H1 (cell line): ENCODE results near the gene TTC33. TPM values are rescaled to one million over a fixed set of nuclear protein-coding genes. Genes with fewer than 3 reads are reported as not detected.

Experiments
- CTCF ChIA-PET: fragments of 300-600 bp; sonication (Branson Sonifier 250); formaldehyde crosslinking; loops from one replicate; lab custom pipeline; 2021; ENCODE audit not compliant: partially characterized antibody; lab: Charles Lee
- POLR2A ChIA-PET: fragments of 300-600 bp; sonication (Branson Sonifier 250); formaldehyde crosslinking; loops from one replicate; lab custom pipeline; 2021; ENCODE audit warnings: inconsistent platforms; ENCODE audit not compliant: partially characterized antibody; lab: Charles Lee
- DNase-seq, 2 experiments: peaks; one replicate each; pipeline versions ENCODE4 v3.0.0 to v3.0.0-alpha.2; 2010 to 2022; ENCODE audit warnings: low spot score in 2 of 2, low read depth in 1 of 2, mixed read lengths in 1 of 2
- FAIRE-seq: peaks from 2 replicates; lab custom pipeline; 2011; peaks lifted over from hg19 to GRCh38; lab: Jason Lieb, UNC
- H2AFZ ChIP-seq: 2 replicates; pipeline ENCODE4 v1.8.1; 2012; ENCODE audit warnings: low read length, inconsistent platforms
- H2AK5ac ChIP-seq: 2 replicates; pipeline ENCODE4 v1.6.1; 2013; ENCODE audit warnings: low read depth, low read length
- H2BK120ac ChIP-seq: replicated peaks from 2 replicates; pipeline ENCODE3; 2013; ENCODE audit warnings: low read depth, low read length, inconsistent platforms
- H2BK12ac ChIP-seq: 2 replicates; pipeline ENCODE4 v1.6.1; 2013; ENCODE audit warnings: low read depth, low read length
- H2BK15ac ChIP-seq: 2 replicates; pipeline ENCODE4 v1.6.1; 2013; ENCODE audit warnings: low read length
- H2BK20ac ChIP-seq: 2 replicates; pipeline ENCODE4 v1.6.1; 2013; ENCODE audit warnings: low read length
- H2BK5ac ChIP-seq: 2 replicates; pipeline ENCODE4 v1.6.1; 2013; ENCODE audit warnings: low read depth, low read length
- H3K14ac ChIP-seq: 2 replicates; pipeline ENCODE4 v1.6.1; 2013; ENCODE audit warnings: inconsistent platforms; ENCODE audit not compliant: insufficient read length
- H3K18ac ChIP-seq: 2 replicates; pipeline ENCODE4 v1.6.1; 2013; ENCODE audit warnings: low read length; ENCODE audit errors: extremely low read depth
- H3K23ac ChIP-seq: 2 replicates; pipeline ENCODE4 v1.6.1; 2013; ENCODE audit warnings: inconsistent platforms; ENCODE audit not compliant: insufficient read length
- H3K23me2 ChIP-seq: 2 replicates; pipeline ENCODE4 v1.6.1; 2013; ENCODE audit warnings: low read depth, low read length
- H3K27ac ChIP-seq: 2 replicates; pipeline ENCODE4 v1.6.1; 2011; ENCODE audit warnings: low read depth, low read length, inconsistent platforms
- H3K27me3 ChIP-seq, 4 experiments: replicated peaks in 1 of 4; 1 replicate in 1 of 4; 2 replicates in 3 of 4; pipeline versions ENCODE4 v1.6.1 to v1.8.1; 2011 to 2013; ENCODE audit warnings: low read length in 3 of 4, mild to moderate bottlenecking in 3 of 4, inconsistent platforms in 2 of 4, mixed read lengths in 2 of 4, moderate library complexity in 1 of 4; ENCODE audit not compliant: control insufficient read depth in 3 of 4, insufficient read depth in 3 of 4; ENCODE audit errors: extremely low read depth in 1 of 4
- H3K36me3 ChIP-seq, 4 experiments: 2 replicates each; pipeline versions ENCODE4 v1.6.1 to v1.8.1; 2011 to 2013; ENCODE audit warnings: mild to moderate bottlenecking in 4 of 4, low read length in 3 of 4, moderate library complexity in 2 of 4, control low read depth in 1 of 4, inconsistent platforms in 1 of 4; ENCODE audit not compliant: insufficient read depth in 4 of 4, control insufficient read depth in 2 of 4
- H3K4ac ChIP-seq: replicated peaks from 2 replicates; pipeline ENCODE3; 2013; ENCODE audit warnings: low read length, low read depth, mixed read lengths, inconsistent platforms; ENCODE audit not compliant: insufficient read length
- H3K4me1 ChIP-seq, 4 experiments: replicated peaks in 1 of 4; 1 replicate in 1 of 4; 2 replicates in 3 of 4; pipeline versions ENCODE4 v1.6.1 to v1.8.1; 2011 to 2013; ENCODE audit warnings: low read length in 3 of 4, inconsistent platforms in 2 of 4, mixed read lengths in 1 of 4; ENCODE audit not compliant: insufficient read depth in 4 of 4, control insufficient read depth in 3 of 4
- H3K4me2 ChIP-seq, 2 experiments: 2 replicates each; pipeline versions ENCODE4 v1.6.1 to v1.8.1; 2011 to 2013; ENCODE audit warnings: low read depth in 2 of 2, low read length in 2 of 2, control low read depth in 1 of 2, inconsistent platforms in 1 of 2, mild to moderate bottlenecking in 1 of 2; ENCODE audit not compliant: insufficient read depth in 1 of 2
- H3K4me3 ChIP-seq, 4 experiments: fragments of 200-600, 300-600 bp in 1 of 4; sonication (generic), shearing (Covaris generic), sonication (Bioruptor Twin) in 1 of 4; 2 replicates each; pipeline versions ENCODE4 v1.5.1 to v1.8.1; 2011 to 2016; ENCODE audit warnings: low read length in 4 of 4, low read depth in 3 of 4, control low read depth in 2 of 4, inconsistent platforms in 2 of 4, mild to moderate bottlenecking in 2 of 4, mixed read lengths in 1 of 4, moderate library complexity in 1 of 4; ENCODE audit not compliant: insufficient read depth in 2 of 4; ENCODE audit errors: extremely low read depth in 1 of 4
- H3K56ac ChIP-seq: replicated peaks from 2 replicates; pipeline ENCODE3; 2013; ENCODE audit warnings: low read depth, mild to moderate bottlenecking, mixed read lengths, low read length, inconsistent platforms; ENCODE audit not compliant: insufficient read length
- H3K79me1 ChIP-seq: 2 replicates; pipeline ENCODE4 v1.6.1; 2013; ENCODE audit warnings: low read depth, low read length, control low read depth
- H3K79me2 ChIP-seq, 2 experiments: 2 replicates each; pipeline versions ENCODE4 v1.6.1 to v1.8.1; 2012 to 2013; ENCODE audit warnings: low read length in 2 of 2, mild to moderate bottlenecking in 2 of 2, inconsistent platforms in 1 of 2; ENCODE audit not compliant: insufficient read depth in 2 of 2, control insufficient read depth in 1 of 2
- H3K9ac ChIP-seq, 4 experiments: replicated peaks in 1 of 4; 1 replicate in 1 of 4; 2 replicates in 3 of 4; pipeline versions ENCODE4 v1.6.1 to v1.8.1; 2011 to 2013; ENCODE audit warnings: low read depth in 3 of 4, low read length in 3 of 4, control low read depth in 2 of 4, mild to moderate bottlenecking in 2 of 4, moderate library complexity in 2 of 4, inconsistent platforms in 1 of 4; ENCODE audit errors: extremely low read depth in 1 of 4
- H3K9me3 ChIP-seq, 2 experiments: 2 replicates each; pipeline versions ENCODE4 v1.6.1 to v1.8.1; 2012 to 2013; ENCODE audit warnings: mild to moderate bottlenecking in 2 of 2, moderate library complexity in 2 of 2, control low read depth in 1 of 2, inconsistent platforms in 1 of 2, low read depth in 1 of 2, low read length in 1 of 2, mixed read lengths in 1 of 2; ENCODE audit not compliant: insufficient read depth in 2 of 2
- H4K20me1 ChIP-seq, 2 experiments: replicated peaks in 1 of 2; 2 replicates each; pipeline versions ENCODE3 to v1.8.1; 2011 to 2013; ENCODE audit warnings: inconsistent platforms in 2 of 2, low read length in 2 of 2, mild to moderate bottlenecking in 1 of 2; ENCODE audit not compliant: insufficient read depth in 2 of 2, control insufficient read depth in 1 of 2
- H4K5ac ChIP-seq: 2 replicates; pipeline ENCODE4 v1.6.1; 2013; ENCODE audit warnings: low read length, low read depth, mixed read lengths, inconsistent platforms; ENCODE audit not compliant: insufficient read length
- H4K8ac ChIP-seq: 2 replicates; pipeline ENCODE4 v1.8.0; 2013; ENCODE audit warnings: mild to moderate bottlenecking, moderate library complexity, low read length, inconsistent platforms; ENCODE audit not compliant: insufficient read depth; ENCODE audit errors: extremely low read depth
- H4K91ac ChIP-seq: replicated peaks from 2 replicates; pipeline ENCODE3; 2013; ENCODE audit warnings: low read length, mixed read lengths, inconsistent platforms; ENCODE audit not compliant: insufficient read length
- BRCA1 ChIP-seq: IDR thresholded peaks from 2 replicates; pipeline ENCODE4 v1.6.1; 2012; ENCODE audit warnings: low read depth, low read length, improper control_type of control experiment
- KDM4A ChIP-seq: IDR thresholded peaks from one replicate; pipeline ENCODE4 v1.7.1; 2012; ENCODE audit warnings: low read depth, mild to moderate bottlenecking, moderate library complexity, low read length, inconsistent platforms; ENCODE audit not compliant: severe bottlenecking
- POLR2A ChIP-seq, 2 experiments: IDR thresholded peaks; 1 replicate in 1 of 2; 2 replicates in 1 of 2; pipeline ENCODE4 v1.6.1; 2011; ENCODE audit warnings: low read depth in 2 of 2, low read length in 2 of 2, mild to moderate bottlenecking in 2 of 2; ENCODE audit errors: control extremely low read depth in 1 of 2
- RXRA ChIP-seq: IDR thresholded peaks from 2 replicates; pipeline ENCODE4 v1.6.1; 2011; ENCODE audit warnings: low read depth, mild to moderate bottlenecking, low read length, moderate library complexity; ENCODE audit not compliant: insufficient read depth
- TCF12 ChIP-seq: IDR thresholded peaks from 2 replicates; pipeline ENCODE4 v1.6.1; 2011; ENCODE audit warnings: low read depth, mild to moderate bottlenecking, low read length
- WGBS, 2 experiments: shearing (Covaris generic) in 1 of 2; methylation state at CpG; one replicate each; pipeline versions ENCODE4 v1.1.6 to v1.1.7; 2013 to 2015; ENCODE audit warnings: low lambda C conversion rate in 2 of 2, mixed read lengths in 2 of 2, inconsistent platforms in 1 of 2, low coverage in 1 of 2, missing lambda C conversion rate in 1 of 2; ENCODE audit not compliant: insufficient replicate concordance in 2 of 2, insufficient coverage in 1 of 2, insufficient read length in 1 of 2; ENCODE audit errors: extremely low coverage in 1 of 2, missing lambda C conversion rate in 1 of 2; 5-methylcytosine and 5-hydroxymethylcytosine counted together
- polyA plus RNA-seq, 7 experiments: library from polyadenylated mRNA; depleted of rRNA in 3 of 7; stranded (reverse) in 5 of 7; unstranded in 2 of 7; fragments of >200 nt in 5 of 7; fragments of 200-250 nt in 2 of 7; gene quantifications; 1 replicate in 5 of 7; 2 replicates in 1 of 7; 4 replicates in 1 of 7; pipeline versions ENCODE4 v1.2.1 to v1.2.3, GENCODE V29; 2011 to 2013; ENCODE audit warnings: missing spikeins in 2 of 7, mixed read lengths in 2 of 7
- total RNA-seq: library from RNA; stranded (reverse); fragmentation: NEBNext Ultra II Directional; extraction: Animal tissue kit (Norgen Biotek cat#: 25700); gene quantifications from 2 replicates; pipeline ENCODE4 v1.2.1, GENCODE V29; 2021

TTC33 gene
- total and polyA plus RNA-seq, 2 of the 8 experiments (the other 6 are each of a cell fraction or from before 2014, with no cell fraction given) = 1.2 to 12.6 TPM

DNA sequence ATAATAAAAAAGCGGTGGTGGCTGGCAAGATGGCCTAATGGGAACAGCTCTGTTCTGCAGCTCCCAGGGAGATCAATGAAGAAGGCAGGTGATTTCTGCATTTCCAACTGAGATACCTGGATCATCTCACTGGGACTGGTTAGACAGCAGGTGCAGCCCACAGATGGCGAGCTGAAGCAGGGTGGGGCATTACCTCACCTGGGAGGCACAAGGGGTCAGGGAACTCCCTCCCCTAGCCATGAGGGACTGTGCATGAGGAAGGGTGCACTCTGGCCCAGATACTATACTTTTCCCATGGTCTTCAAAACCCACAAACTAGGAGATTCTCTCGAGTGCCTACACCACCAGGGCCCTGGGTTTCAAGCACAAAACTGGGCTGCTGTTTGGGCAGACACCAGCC is 121.6 kb downstream of the TTC33 start:
- Histone ChIP-seq H3K4me1 (no peaks in the 10 kb centered on the region), H3K23me2 (no peaks in the 10 kb centered on the region), H4K8ac (no peak overlapping the region), H2BK12ac (no peak overlapping the region), H3K56ac (no peak overlapping the region), H4K20me1 (no peaks in the 10 kb centered on the region), H2BK20ac (no peak overlapping the region), H4K91ac (no peak overlapping the region), H3K27ac (no peak overlapping the region), H2AFZ (no peak overlapping the region), H3K9ac (no peak overlapping the region), H3K27me3 (no peaks in the 10 kb centered on the region), H3K79me1 (no peaks in the 10 kb centered on the region), H3K4me2 (no peak overlapping the region), H3K4me3 (no peak overlapping the region), H2BK15ac (no peak overlapping the region), H3K79me2 (no peaks in the 10 kb centered on the region), H2BK5ac (no peak overlapping the region), H3K23ac (no peak overlapping the region), H2BK120ac (no peak overlapping the region), H3K36me3 (no peaks in the 10 kb centered on the region), H4K5ac (no peak overlapping the region), H3K14ac (no peak overlapping the region), H3K4ac (no peak overlapping the region), H3K18ac (no peak overlapping the region), H2AK5ac (no peak overlapping the region), H3K9me3 (no peaks in the 10 kb centered on the region)
- ChIA-PET CTCF (interaction anchor here (1.1 kb wide), 1 partner anchor 41 kb away, joined by 3 read pairs; no protein-coding TSS in a partner anchor), POLR2A (no interaction called here)
- DNase-seq (no peak), FAIRE-seq (no peak)
- TF ChIP-seq KDM4A (no peak), BRCA1 (no peak), POLR2A (IDR thresholded peaks at IDR 0.05; ENCODE audit: control extremely low read depth in 1 of 2, low read depth in 2 of 2, low read length in 2 of 2) (no peak), RXRA (no peak), TCF12 (no peak)
- WGBS, 2 experiments = 89% methylated on average over 3 of the region's 3 CpGs; no CpG with 5 or more reads in 1 of the 2 experiments
